K562 (cell line): ENCODE measurements around the gene ZFAND3. TPM values are rescaled to one million over a fixed set of nuclear protein-coding genes. Genes with fewer than 3 reads are reported as not detected.

ENCODE experiments used
- ARID1B ChIP-seq: fragments of 450-650 bp; IDR thresholded peaks from 2 replicates; pipeline ENCODE4 v1.6.1; 2016; ENCODE audit warnings: antibody characterized with exemption, mild to moderate bottlenecking, inconsistent platforms
- ARNT ChIP-seq, 2 experiments: fragments of 450-650 bp; IDR thresholded peaks; 2 replicates each; pipeline ENCODE4 v1.6.1; 2016; ENCODE audit warnings: mild to moderate bottlenecking in 1 of 2
- ELF1 ChIP-seq: fragments of 200-800 bp; sonication (Bioruptor generic); IDR thresholded peaks from 2 replicates; pipeline ENCODE4 v1.6.1; 2016; ENCODE audit warnings: missing genetic modification characterization, missing compliant biosample characterization
- GTF2E2 ChIP-seq: fragments of 200-800 bp; sonication (Bioruptor generic); IDR thresholded peaks from 2 replicates; pipeline ENCODE4 v1.6.1; 2016; ENCODE audit warnings: missing genetic modification characterization, missing compliant biosample characterization
- HDAC3 ChIP-seq: fragments of 450-650 bp; IDR thresholded peaks from 2 replicates; pipeline ENCODE4 v1.6.1; 2018; ENCODE audit warnings: borderline replicate concordance, mild to moderate bottlenecking, moderate library complexity; ENCODE audit not compliant: partially characterized antibody
- KLF13 ChIP-seq: fragments of 450-650 bp; IDR thresholded peaks from 2 replicates; pipeline ENCODE4 v1.6.1; 2016; ENCODE audit warnings: missing genetic modification characterization, low read depth, mild to moderate bottlenecking, missing compliant biosample characterization, moderate library complexity, borderline replicate concordance
- MAZ ChIP-seq, 2 experiments: fragments of 450-650 bp in 1 of 2; sonication (generic) in 1 of 2; formaldehyde crosslinking; IDR thresholded peaks in 1 of 2; conservative IDR thresholded peaks in 1 of 2; 2 replicates each; pipeline versions ENCODE4 v1.4.0 to v1.5.0; 2020; ENCODE audit warnings: mild to moderate bottlenecking in 1 of 2, missing genetic modification reagents in 1 of 2
- MYBL2 ChIP-seq, 2 experiments: fragments of 450-650 bp in 1 of 2; sonication (generic) in 1 of 2; formaldehyde crosslinking in 1 of 2; IDR thresholded peaks; 2 replicates each; pipeline versions ENCODE4 v1.6.1 to v1.8.1; 2017 to 2022; ENCODE audit warnings: borderline replicate concordance in 1 of 2, inconsistent platforms in 1 of 2, low read depth in 1 of 2, mild to moderate bottlenecking in 1 of 2, missing genetic modification reagents in 1 of 2, moderate library complexity in 1 of 2
- POLR2H ChIP-seq: IDR thresholded peaks from 2 replicates; pipeline ENCODE4 v1.6.1; 2016; ENCODE audit warnings: missing genetic modification characterization, low read depth, mild to moderate bottlenecking, control low read depth, missing compliant biosample characterization, moderate library complexity
- SUPT5H ChIP-seq: fragments of 450-650 bp; IDR thresholded peaks from 2 replicates; pipeline ENCODE4 v1.6.1; 2016
- ZBTB40 ChIP-seq, 2 experiments: fragments of 450-650 bp in 1 of 2; sonication (generic) in 1 of 2; formaldehyde crosslinking in 1 of 2; IDR thresholded peaks; 2 replicates each; pipeline versions ENCODE4 v1.7.1 to v1.9.0; 2016 to 2022; ENCODE audit warnings: inconsistent platforms in 1 of 2, mild to moderate bottlenecking in 1 of 2, missing genetic modification reagents in 1 of 2
- ZNF3 ChIP-seq: fragments of 250-450 bp; sonication (Bioruptor Pico); IDR thresholded peaks from 2 replicates; pipeline ENCODE4 v1.5.0; 2021; ENCODE audit warnings: mild to moderate bottlenecking, moderate library complexity
- ZNF551 ChIP-seq: fragments of 250-450 bp; sonication (Bioruptor Pico); IDR thresholded peaks from 2 replicates; pipeline ENCODE4 v1.5.0; 2021; ENCODE audit warnings: mild to moderate bottlenecking, moderate library complexity
- polyA plus RNA-seq, 8 experiments: library from polyadenylated mRNA; depleted of rRNA in 4 of 8; stranded (reverse) in 5 of 8; unstranded in 3 of 8; fragments of >200 nt; fragmentation: Nextera tagmentation in 2 of 8; fragmentation: Illumina TruSeq in 1 of 8; extraction: Ambion mirVana in 2 of 8; extraction: Trizol in 1 of 8; gene quantifications; 2 replicates each; pipeline versions ENCODE4 v1.2.1 to v1.2.3, GENCODE V29; 2011 to 2014; ENCODE audit warnings: inconsistent platforms in 1 of 8, missing spikeins in 1 of 8
- total RNA-seq, 7 experiments: library from RNA; depleted of rRNA in 6 of 7; stranded (reverse); fragments of >200 nt in 6 of 7; fragmentation: Illumina TruSeq in 2 of 7; extraction: Trizol in 2 of 7; gene quantifications; 2 replicates each; pipeline versions ENCODE4 v1.2.1 to v1.2.3, GENCODE V29; 2011 to 2021; ENCODE audit warnings: low replicate concordance in 1 of 7
- TF ChIP-seq, protein P1 (sequence below): sonication (generic); formaldehyde crosslinking; IDR thresholded peaks from 2 replicates; pipeline ENCODE4 v1.8.1; 2023; ENCODE audit warnings: mild to moderate bottlenecking, missing genetic modification reagents

Gene ZFAND3
- total and polyA plus RNA-seq, 9 of the 15 experiments (the other 6 are each of a cell fraction or from before 2014, with no cell fraction given): 0.81 to 26.6 (median 11.8) TPM

DNA sequence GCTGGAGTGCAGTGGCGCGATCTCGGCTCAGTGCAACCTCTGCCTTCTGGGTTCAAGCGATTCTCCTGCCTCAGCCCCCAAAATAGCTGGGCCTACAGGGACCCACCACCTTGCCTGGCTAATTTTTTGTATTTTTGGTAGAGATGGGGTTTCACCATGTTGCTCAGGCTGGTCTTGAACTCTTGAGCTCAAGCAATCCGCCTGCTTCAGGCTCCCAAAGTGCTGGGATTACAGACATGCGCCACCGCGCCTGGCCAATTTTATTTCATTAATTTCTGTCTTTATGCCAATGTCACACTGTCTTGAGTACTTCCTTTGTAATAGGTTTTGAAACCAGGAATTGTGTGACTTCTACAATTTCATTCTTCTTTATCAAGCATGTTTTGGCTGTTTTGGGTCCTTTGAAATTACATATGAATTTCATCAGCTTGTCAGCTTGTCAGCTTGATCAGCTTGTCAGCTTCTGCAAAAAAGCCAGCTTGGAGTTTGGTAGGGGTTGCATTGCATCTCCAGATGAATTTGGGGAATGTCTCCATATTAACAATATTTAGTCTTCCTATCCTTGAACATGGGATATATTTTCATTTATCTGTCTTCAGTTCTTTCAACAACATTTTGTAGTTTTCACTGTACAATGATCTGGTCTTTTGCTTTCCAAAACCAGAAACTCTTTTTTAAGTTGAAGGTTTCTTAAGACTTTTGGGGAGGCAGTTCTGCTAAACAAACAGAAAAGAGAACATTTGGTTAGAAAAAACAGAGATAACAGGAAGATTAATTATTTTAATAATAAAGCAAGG lies 20.8 kb downstream of the ZFAND3 start (continued):
- TF ChIP-seq MYBL2 (IDR thresholded peaks at IDR 0.05; ENCODE audit: low read depth): no peak
- TF ChIP-seq MYBL2 (CRISPR knock-in tag; IDR thresholded peaks at IDR 0.05; ENCODE audit: borderline replicate concordance): no peak
- TF ChIP-seq SUPT5H: no peak
- 0 out of 2 replicates have a peak, but pooled peaks have one; percentile 24 for TF ChIP-seq ELF1
- TF ChIP-seq ARNT (IDR thresholded peaks at IDR 0.05): no peak
- no peak for TF ChIP-seq ZNF3 (CRISPR knock-in tag)
- TF ChIP-seq ARID1B: peak; percentile 61; the same call in 1 of the 2 replicates
- peak; percentile 54 for TF ChIP-seq HDAC3
- TF ChIP-seq, protein P1, sequence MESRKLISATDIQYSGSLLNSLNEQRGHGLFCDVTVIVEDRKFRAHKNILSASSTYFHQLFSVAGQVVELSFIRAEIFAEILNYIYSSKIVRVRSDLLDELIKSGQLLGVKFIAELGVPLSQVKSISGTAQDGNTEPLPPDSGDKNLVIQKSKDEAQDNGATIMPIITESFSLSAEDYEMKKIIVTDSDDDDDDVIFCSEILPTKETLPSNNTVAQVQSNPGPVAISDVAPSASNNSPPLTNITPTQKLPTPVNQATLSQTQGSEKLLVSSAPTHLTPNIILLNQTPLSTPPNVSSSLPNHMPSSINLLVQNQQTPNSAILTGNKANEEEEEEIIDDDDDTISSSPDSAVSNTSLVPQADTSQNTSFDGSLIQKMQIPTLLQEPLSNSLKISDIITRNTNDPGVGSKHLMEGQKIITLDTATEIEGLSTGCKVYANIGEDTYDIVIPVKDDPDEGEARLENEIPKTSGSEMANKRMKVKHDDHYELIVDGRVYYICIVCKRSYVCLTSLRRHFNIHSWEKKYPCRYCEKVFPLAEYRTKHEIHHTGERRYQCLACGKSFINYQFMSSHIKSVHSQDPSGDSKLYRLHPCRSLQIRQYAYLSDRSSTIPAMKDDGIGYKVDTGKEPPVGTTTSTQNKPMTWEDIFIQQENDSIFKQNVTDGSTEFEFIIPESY: peak; percentile 89
- TF ChIP-seq POLR2H (tag): peak; percentile 89
- TF ChIP-seq ZNF551: no peak
- 0 out of 2 replicates have a peak, but pooled peaks have one; percentile 30 for TF ChIP-seq KLF13 (tag)
- peak in 1 of 2 experiments; percentile 44; a peak in 2 of 4 replicates for TF ChIP-seq MAZ (CRISPR knock-in tag; conservative IDR thresholded peaks at IDR 0.05 in 1 of 2, IDR thresholded peaks at IDR 0.05 in 1 of 2)
- peak; percentile 24; the same call in 1 of the 2 replicates for TF ChIP-seq ZBTB40 (IDR thresholded peaks at IDR 0.05)
- no peak for TF ChIP-seq ZBTB40 (CRISPR knock-in tag; IDR thresholded peaks at IDR 0.05)
- peak; percentile 37; the same call in 1 of the 2 replicates for TF ChIP-seq GTF2E2 (tag)
